ENCODE results near the gene C19orf33.

C19orf33 gene

GRCh38 chr19:38346837-38347236 lies 42.8 kb downstream of the C19orf33 start:
- DNase-seq, result no peak

- no peak for DNase-seq
Observed at GRCh38 chr19:38350883-38351282, 46.8 kb downstream of the C19orf33 start.

GRCh38 chr19:38351865-38352395 lies 47.9 kb downstream of the C19orf33 start:
- DNase-seq, result no peak

GRCh38 chr19:38352611-38353010 lies 48.6 kb downstream of the C19orf33 start:
- no peak for DNase-seq
